Keratinocyte (primary cell): ENCODE measurements around the gene TMEM17. TPM values are rescaled to one million over a fixed set of nuclear protein-coding genes. Genes with fewer than 3 reads are reported as not detected.

Experiments
- DNase-seq: peaks from one replicate; pipeline ENCODE4 v3.0.0-alpha.2; 2011; ENCODE audit warnings: low read depth, missing footprints, low spot score
- FAIRE-seq: peaks from 2 replicates; lab custom pipeline; 2011; peaks lifted over from hg19 to GRCh38; lab: Jason Lieb, UNC
- H2AFZ ChIP-seq: 2 replicates; pipeline ENCODE4 v1.6.0; 2012; ENCODE audit warnings: low read length, control low read depth, inconsistent platforms; ENCODE audit not compliant: control insufficient read depth
- H3K27ac ChIP-seq: 2 replicates; pipeline ENCODE4 v1.5.1; 2011; ENCODE audit warnings: low read length; ENCODE audit not compliant: control insufficient read depth, insufficient read depth
- H3K27me3 ChIP-seq: 3 replicates; pipeline ENCODE4 v1.6.0; 2011; ENCODE audit warnings: low read length; ENCODE audit not compliant: control insufficient read depth, insufficient read depth; ENCODE audit errors: extremely low read depth
- H3K36me3 ChIP-seq, 2 experiments: 2 replicates in 1 of 2; 3 replicates in 1 of 2; pipeline ENCODE4 v1.5.1; 2011; ENCODE audit warnings: low read length in 2 of 2, mild to moderate bottlenecking in 1 of 2; ENCODE audit not compliant: control insufficient read depth in 2 of 2, insufficient read depth in 2 of 2; ENCODE audit errors: extremely low read depth in 1 of 2
- H3K4me1 ChIP-seq: 3 replicates; pipeline ENCODE4 v1.5.1; 2011; ENCODE audit warnings: low read length; ENCODE audit not compliant: control insufficient read depth, insufficient read depth; ENCODE audit errors: extremely low read depth
- H3K4me2 ChIP-seq: 3 replicates; pipeline ENCODE4 v1.6.0; 2011; ENCODE audit warnings: low read depth, low read length; ENCODE audit not compliant: control insufficient read depth, insufficient read depth; ENCODE audit errors: extremely low read depth
- H3K4me3 ChIP-seq, 3 experiments: fragments of 200-600 bp in 1 of 3; sonication (generic) in 1 of 3; 2 replicates in 2 of 3; 3 replicates in 1 of 3; pipeline ENCODE4 v1.5.1; 2011 to 2016; ENCODE audit warnings: low read length in 3 of 3, mild to moderate bottlenecking in 3 of 3, control low read depth in 2 of 3, inconsistent platforms in 1 of 3, low read depth in 1 of 3, mixed read lengths in 1 of 3, mixed run types in 1 of 3, moderate library complexity in 1 of 3; ENCODE audit not compliant: control insufficient read depth in 2 of 3, insufficient read depth in 2 of 3; ENCODE audit errors: extremely low read depth in 1 of 3
- H3K79me2 ChIP-seq: 2 replicates; pipeline ENCODE4 v1.6.0; 2012; ENCODE audit warnings: low read length; ENCODE audit not compliant: control insufficient read depth, insufficient read depth
- H3K9ac ChIP-seq: 3 replicates; pipeline ENCODE4 v1.6.0; 2011; ENCODE audit warnings: low read length; ENCODE audit not compliant: control insufficient read depth, insufficient read depth; ENCODE audit errors: extremely low read depth
- H3K9me1 ChIP-seq: 3 replicates; pipeline ENCODE4 v1.6.0; 2011; ENCODE audit warnings: low read length; ENCODE audit not compliant: control insufficient read depth, insufficient read depth; ENCODE audit errors: extremely low read depth
- H3K9me3 ChIP-seq: 2 replicates; pipeline ENCODE4 v1.5.1; 2012; ENCODE audit warnings: low read depth, low read length; ENCODE audit not compliant: control insufficient read depth
- H4K20me1 ChIP-seq: 3 replicates; pipeline ENCODE4 v1.6.0; 2011; ENCODE audit warnings: low read length; ENCODE audit not compliant: control insufficient read depth, insufficient read depth; ENCODE audit errors: extremely low read depth
- EZH2 ChIP-seq: IDR thresholded peaks from one replicate; pipeline ENCODE4 v1.6.1; 2012; ENCODE audit warnings: inconsistent platforms, mild to moderate bottlenecking, low read length, moderate library complexity
- dilution Hi-C: fragments of 300-500 bp; cut with MboI; formaldehyde crosslinking; loops from one replicate; pipeline ENCODE4 v1.7.0; 2020; ENCODE audit warnings: low sequenced_read_pairs; ENCODE audit not compliant: extremely low pct_ligation_motif_present
- polyA plus RNA-seq, 5 experiments: library from polyadenylated mRNA; depleted of rRNA in 3 of 5; stranded (reverse) in 3 of 5; stranded (forward) in 1 of 5; unstranded in 1 of 5; fragments of >200 nt; gene quantifications; 1 replicate in 1 of 5; 2 replicates in 3 of 5; 3 replicates in 1 of 5; pipeline versions ENCODE4 v1.2.1 to v1.2.3, GENCODE V29; 2011 to 2012; ENCODE audit warnings: missing spikeins in 2 of 5, low read depth in 1 of 5, low replicate concordance in 1 of 5
- TF ChIP-seq, protein P1 (sequence below), 3 experiments: IDR thresholded peaks in 1 of 3; conservative IDR thresholded peaks in 1 of 3; optimal IDR thresholded peaks in 1 of 3; 2 replicates in 2 of 3; 3 replicates in 1 of 3; pipeline versions ENCODE3 to v1.5.1; 2011; ENCODE audit warnings: low read length in 3 of 3, mild to moderate bottlenecking in 3 of 3, moderate library complexity in 2 of 3, control low read depth in 1 of 3, inconsistent platforms in 1 of 3; ENCODE audit not compliant: insufficient read depth in 2 of 3; ENCODE audit errors: extremely low read depth in 1 of 3

Gene TMEM17
- polyA plus RNA-seq, 1 donor (not counting 4 experiments of a cell fraction or from before 2014, with no cell fraction given), result 5.1 TPM

DNA sequence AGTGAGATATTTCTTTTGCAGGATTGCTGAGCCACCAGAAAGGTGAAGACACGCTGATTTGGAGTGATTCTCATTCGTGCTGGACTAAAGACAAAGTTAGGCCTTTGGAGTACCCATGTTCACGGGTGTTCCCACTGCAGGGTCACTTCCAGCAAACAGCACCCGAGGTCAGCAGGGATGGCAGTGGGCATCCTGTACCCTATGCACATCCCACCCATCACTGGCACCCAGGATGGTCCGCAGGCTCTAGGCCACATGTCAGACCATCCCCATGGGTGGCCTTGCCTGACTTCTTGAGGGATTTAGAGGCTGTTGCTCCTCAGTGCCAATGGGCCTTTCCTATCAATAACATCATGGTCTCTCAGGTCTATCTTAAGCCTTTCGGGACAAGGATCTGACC, 39.3 kb upstream of the TMEM17 start:
- Histone ChIP-seq H3K4me3 (no peak overlapping the region), H3K27me3 (no peaks in the 10 kb centered on the region), H3K9me3 (no peaks in the 10 kb centered on the region), H2AFZ (no peak overlapping the region), H3K27ac (no peak overlapping the region), H3K9me1 (no peaks in the 10 kb centered on the region), H3K36me3 (no peaks in the 10 kb centered on the region), H3K4me2 (no peak overlapping the region), H4K20me1 (no peaks in the 10 kb centered on the region), H3K4me1 (no peaks in the 10 kb centered on the region), H3K79me2 (no peaks in the 10 kb centered on the region), H3K9ac (no peak overlapping the region)
- FAIRE-seq, result no peak
- no peak for DNase-seq
- dilution Hi-C loops, result no loop called here
- TF ChIP-seq EZH2, result no peak
- TF ChIP-seq, protein P1, sequence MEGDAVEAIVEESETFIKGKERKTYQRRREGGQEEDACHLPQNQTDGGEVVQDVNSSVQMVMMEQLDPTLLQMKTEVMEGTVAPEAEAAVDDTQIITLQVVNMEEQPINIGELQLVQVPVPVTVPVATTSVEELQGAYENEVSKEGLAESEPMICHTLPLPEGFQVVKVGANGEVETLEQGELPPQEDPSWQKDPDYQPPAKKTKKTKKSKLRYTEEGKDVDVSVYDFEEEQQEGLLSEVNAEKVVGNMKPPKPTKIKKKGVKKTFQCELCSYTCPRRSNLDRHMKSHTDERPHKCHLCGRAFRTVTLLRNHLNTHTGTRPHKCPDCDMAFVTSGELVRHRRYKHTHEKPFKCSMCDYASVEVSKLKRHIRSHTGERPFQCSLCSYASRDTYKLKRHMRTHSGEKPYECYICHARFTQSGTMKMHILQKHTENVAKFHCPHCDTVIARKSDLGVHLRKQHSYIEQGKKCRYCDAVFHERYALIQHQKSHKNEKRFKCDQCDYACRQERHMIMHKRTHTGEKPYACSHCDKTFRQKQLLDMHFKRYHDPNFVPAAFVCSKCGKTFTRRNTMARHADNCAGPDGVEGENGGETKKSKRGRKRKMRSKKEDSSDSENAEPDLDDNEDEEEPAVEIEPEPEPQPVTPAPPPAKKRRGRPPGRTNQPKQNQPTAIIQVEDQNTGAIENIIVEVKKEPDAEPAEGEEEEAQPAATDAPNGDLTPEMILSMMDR (optimal IDR thresholded peaks at IDR 0.05 in 1 of 3, IDR thresholded peaks at IDR 0.05 in 1 of 3, conservative IDR thresholded peaks at IDR 0.05 in 1 of 3; ENCODE audit: extremely low read depth in 1 of 3, insufficient read depth in 2 of 3, low read length in 3 of 3), result no peak

DNA sequence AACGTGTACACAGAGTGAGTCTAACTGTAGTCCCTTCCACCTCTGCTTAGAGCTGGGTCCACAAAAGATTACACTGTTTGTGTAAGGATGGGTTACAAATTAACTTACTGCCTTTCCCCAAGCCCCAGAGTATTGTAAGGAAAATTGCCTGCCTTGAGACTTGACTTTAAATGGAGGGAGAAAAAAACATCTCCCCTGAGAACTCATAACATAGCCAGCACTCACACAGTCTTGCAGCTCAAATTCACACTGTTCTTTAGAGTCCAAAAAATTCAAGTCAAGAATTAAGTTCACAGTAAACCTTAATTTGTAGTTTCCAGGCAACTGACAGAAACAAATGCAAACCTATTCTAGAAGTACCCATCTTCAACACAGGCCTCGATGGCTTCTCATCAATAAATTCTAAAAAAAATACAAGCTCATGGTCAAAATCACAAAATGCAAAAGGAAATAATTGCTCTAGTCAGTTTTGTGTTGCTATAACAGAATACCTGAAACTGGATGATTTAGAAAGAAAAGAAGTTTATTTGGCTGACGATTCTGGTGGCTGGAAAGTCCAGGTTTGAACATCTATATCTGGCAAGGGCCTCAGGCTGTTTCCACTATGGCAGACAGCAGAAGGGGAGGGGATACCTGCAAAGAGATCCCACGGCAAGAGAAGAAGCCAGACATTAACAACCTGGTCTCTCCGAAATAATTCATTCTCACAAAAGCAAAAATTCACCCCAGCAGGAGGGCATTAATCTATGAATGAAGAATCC, 34.6 kb upstream of the TMEM17 start:
- dilution Hi-C loops, result no loop called here
- H4K20me1 ChIP-seq, result no peaks in the 10 kb centered on the region
- H3K9me1 ChIP-seq, result no peaks in the 10 kb centered on the region
- H3K27ac ChIP-seq, result no peak overlapping the region
- H3K4me1 ChIP-seq, result peaks cover 20% of the 10 kb centered on the region
- H2AFZ ChIP-seq, result no peak overlapping the region
- no peak for TF ChIP-seq EZH2
- TF ChIP-seq, protein P1 (optimal IDR thresholded peaks at IDR 0.05 in 1 of 3, IDR thresholded peaks at IDR 0.05 in 1 of 3, conservative IDR thresholded peaks at IDR 0.05 in 1 of 3; ENCODE audit: extremely low read depth in 1 of 3, insufficient read depth in 2 of 3, low read length in 3 of 3), result no peak
- no peaks in the 10 kb centered on the region for H3K36me3 ChIP-seq
- no peaks in the 10 kb centered on the region for H3K9me3 ChIP-seq
- no peak for DNase-seq
- H3K4me3 ChIP-seq, result no peak overlapping the region
- no peak for FAIRE-seq
- H3K4me2 ChIP-seq, result no peak overlapping the region
- no peak overlapping the region for H3K9ac ChIP-seq
- no peaks in the 10 kb centered on the region for H3K27me3 ChIP-seq
- no peaks in the 10 kb centered on the region for H3K79me2 ChIP-seq
